Nephron (organoid): ENCODE data around the gene ZNF783.

Experiments
- H3K27ac Mint-ChIP-seq, 3 experiments: 2 replicates each; pipeline ENCODE4 v1.8.0; 2020; ENCODE audit warnings: mixed read lengths in 3 of 3, mild to moderate bottlenecking in 2 of 3, moderate library complexity in 1 of 3
- H3K27me3 Mint-ChIP-seq: 2 replicates; pipeline ENCODE4 v1.8.0; 2021; ENCODE audit warnings: low read depth, mild to moderate bottlenecking, moderate library complexity, mixed read lengths
- H3K36me3 Mint-ChIP-seq: 2 replicates; pipeline ENCODE4 v1.8.0; 2020; ENCODE audit warnings: low read depth, mixed read lengths
- H3K4me1 Mint-ChIP-seq: 2 replicates; pipeline ENCODE4 v1.8.0; 2020; ENCODE audit warnings: mixed read lengths
- H3K4me3 Mint-ChIP-seq, 3 experiments: 2 replicates each; pipeline ENCODE4 v1.8.0; 2020; ENCODE audit warnings: mild to moderate bottlenecking in 3 of 3, mixed read lengths in 3 of 3, moderate library complexity in 2 of 3
- H3K9me3 Mint-ChIP-seq: 2 replicates; pipeline ENCODE4 v1.8.0; 2020; ENCODE audit warnings: mixed read lengths
- TF ChIP-seq, protein P1 (sequence below), 3 experiments: fragments of 200-600 bp; sonication (generic); IDR thresholded peaks; one replicate each; pipeline ENCODE4 v1.5.0; 2021; ENCODE audit warnings: antibody characterized with exemption in 3 of 3; ENCODE audit not compliant: unreplicated experiment in 3 of 3

Gene ZNF783

DNA sequence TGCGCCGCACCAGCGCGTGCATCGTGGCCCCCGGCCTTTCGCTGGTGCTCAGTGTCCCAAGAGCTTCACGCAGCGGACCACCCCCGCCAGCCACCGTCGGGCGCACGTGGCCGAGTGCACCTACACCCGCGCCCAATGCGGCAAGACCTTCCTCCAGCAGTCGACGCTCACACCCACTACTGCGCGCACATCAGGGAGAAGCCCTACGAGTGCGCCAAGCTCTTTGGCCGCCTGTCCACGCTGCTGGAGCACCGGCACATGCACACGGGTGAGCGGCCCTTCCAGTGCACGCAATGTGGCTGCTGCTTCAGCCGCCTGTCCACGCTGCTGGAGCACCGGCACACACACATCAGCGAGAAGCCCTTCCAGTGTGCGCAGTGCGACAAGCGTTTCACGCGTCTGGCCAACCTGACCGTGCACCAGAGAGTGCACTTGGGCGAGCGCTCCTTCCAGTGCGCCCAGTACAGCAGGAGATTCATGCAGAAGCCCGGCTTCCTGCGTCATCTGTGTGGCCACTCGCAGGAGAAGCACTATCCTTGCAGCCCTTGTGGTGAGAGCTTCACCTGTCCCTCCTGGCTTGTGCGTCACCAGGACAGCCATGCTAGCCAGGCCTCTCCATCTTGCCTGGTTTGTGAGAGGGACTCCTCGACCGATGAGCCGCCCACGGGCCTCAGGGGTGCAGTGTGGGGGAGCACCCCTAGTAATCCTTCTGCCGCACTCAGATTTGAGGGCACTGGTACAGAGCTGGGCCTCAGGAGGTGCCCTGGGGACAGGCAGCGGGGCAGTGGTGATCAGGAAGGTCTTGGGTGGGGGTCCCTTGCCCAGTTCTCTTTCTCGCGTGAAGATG is 32.9 kb downstream of the ZNF783 start:
- no peak overlapping the region for H3K27ac Mint-ChIP-seq
- TF ChIP-seq, protein P1, sequence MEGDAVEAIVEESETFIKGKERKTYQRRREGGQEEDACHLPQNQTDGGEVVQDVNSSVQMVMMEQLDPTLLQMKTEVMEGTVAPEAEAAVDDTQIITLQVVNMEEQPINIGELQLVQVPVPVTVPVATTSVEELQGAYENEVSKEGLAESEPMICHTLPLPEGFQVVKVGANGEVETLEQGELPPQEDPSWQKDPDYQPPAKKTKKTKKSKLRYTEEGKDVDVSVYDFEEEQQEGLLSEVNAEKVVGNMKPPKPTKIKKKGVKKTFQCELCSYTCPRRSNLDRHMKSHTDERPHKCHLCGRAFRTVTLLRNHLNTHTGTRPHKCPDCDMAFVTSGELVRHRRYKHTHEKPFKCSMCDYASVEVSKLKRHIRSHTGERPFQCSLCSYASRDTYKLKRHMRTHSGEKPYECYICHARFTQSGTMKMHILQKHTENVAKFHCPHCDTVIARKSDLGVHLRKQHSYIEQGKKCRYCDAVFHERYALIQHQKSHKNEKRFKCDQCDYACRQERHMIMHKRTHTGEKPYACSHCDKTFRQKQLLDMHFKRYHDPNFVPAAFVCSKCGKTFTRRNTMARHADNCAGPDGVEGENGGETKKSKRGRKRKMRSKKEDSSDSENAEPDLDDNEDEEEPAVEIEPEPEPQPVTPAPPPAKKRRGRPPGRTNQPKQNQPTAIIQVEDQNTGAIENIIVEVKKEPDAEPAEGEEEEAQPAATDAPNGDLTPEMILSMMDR (IDR thresholded peaks at IDR 0.05; ENCODE audit: unreplicated experiment in 3 of 3), result no peak
- H3K4me3 Mint-ChIP-seq, result no peak overlapping the region
- peaks cover 6% of the 10 kb centered on the region for H3K36me3 Mint-ChIP-seq
- no peaks in the 10 kb centered on the region for H3K4me1 Mint-ChIP-seq
- no peaks in the 10 kb centered on the region for H3K9me3 Mint-ChIP-seq
- H3K27me3 Mint-ChIP-seq, result peaks cover 3% of the 10 kb centered on the region

DNA sequence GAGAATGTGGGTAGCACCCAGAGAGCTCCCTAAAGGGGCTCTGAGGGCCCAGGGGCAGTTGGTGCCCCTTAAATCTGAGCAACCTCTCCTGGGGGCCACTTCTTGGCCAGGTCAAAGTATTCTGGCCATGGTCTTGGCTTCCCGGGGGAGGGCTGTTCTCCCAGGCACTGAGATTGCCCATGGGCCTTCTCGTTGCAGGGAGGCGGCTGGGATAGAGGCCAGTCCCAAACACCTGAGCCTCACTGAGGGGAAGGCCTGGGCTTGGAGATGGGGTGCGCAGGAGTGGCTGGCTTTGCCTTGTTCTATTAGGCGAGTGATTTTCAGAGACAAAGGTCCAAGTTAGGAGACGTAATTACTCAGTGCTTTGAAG is 33.5 kb downstream of the ZNF783 start:
- Mint-ChIP-seq H3K4me3 (no peak overlapping the region), H3K27me3 (peaks cover 3% of the 10 kb centered on the region), H3K36me3 (peaks cover 6% of the 10 kb centered on the region), H3K27ac (no peak overlapping the region), H3K4me1 (no peaks in the 10 kb centered on the region), H3K9me3 (peaks cover 5% of the 10 kb centered on the region)
- TF ChIP-seq, protein P1 (IDR thresholded peaks at IDR 0.05; ENCODE audit: unreplicated experiment in 3 of 3), result no peak

DNA sequence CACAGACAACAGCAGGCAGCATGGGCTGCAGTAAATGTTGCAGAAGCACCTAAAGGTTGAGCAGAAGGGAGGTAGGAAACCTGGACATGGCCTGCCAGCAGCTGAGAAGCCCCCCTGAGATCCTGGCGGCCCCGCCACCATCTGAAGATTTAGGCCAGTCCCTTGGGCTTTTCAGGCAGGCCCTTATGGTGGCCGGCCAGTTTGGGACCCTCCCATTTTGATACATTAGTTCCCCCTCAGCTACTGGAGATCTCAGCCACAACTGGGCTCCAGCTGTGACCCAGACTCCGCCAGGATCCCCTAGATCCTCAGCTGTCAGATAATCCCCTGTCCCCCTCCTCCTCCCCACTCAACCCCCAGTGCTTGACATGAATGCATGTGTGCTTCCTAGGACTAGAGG is 34.4 kb downstream of the ZNF783 start:
- no peak overlapping the region for H3K27ac Mint-ChIP-seq
- TF ChIP-seq, protein P1 (IDR thresholded peaks at IDR 0.05; ENCODE audit: unreplicated experiment in 3 of 3), result no peak
- H3K27me3 Mint-ChIP-seq, result peaks cover 8% of the 10 kb centered on the region
- no peak overlapping the region for H3K4me3 Mint-ChIP-seq
- peaks cover 6% of the 10 kb centered on the region for H3K36me3 Mint-ChIP-seq
- no peaks in the 10 kb centered on the region for H3K4me1 Mint-ChIP-seq
- H3K9me3 Mint-ChIP-seq, result peaks cover 5% of the 10 kb centered on the region

DNA sequence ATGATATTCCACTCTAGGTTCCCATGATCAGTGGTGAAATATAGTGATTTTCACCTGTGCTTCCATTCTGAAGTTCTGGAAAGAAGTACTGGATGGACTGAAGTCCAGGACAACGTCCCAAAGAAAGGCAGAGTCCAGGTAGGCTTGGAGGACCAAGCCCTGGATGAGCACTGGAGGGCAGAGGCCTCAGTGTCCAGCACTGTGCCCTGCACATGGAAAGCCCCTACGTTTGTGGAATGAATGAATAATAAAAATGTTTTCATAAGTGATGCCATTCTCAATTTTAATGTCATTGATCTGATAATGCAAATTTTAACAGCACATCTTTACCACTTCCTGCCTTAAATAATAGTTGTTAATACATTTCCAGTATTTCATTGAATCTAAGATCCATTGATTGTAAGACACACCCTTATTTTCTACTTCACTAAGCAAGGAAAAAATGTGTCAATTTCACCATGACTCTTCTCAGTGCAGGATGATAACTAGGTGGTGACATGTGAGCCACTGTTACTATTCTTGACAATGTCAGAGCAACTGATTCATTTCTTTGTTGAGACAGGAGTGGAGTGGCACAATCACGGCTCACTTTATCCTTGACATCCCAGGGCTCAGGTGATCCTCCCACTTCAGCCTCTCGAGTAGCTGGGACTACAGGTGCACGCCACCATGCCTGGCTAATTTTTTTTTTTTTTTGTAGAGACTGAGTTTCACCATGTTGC is 35.2 kb downstream of the ZNF783 start:
- Mint-ChIP-seq H3K4me3 (no peak overlapping the region), H3K4me1 (no peaks in the 10 kb centered on the region), H3K27me3 (peaks cover 10% of the 10 kb centered on the region), H3K9me3 (peaks cover 5% of the 10 kb centered on the region), H3K36me3 (peaks cover 6% of the 10 kb centered on the region), H3K27ac (no peak overlapping the region)
- TF ChIP-seq, protein P1 (IDR thresholded peaks at IDR 0.05; ENCODE audit: unreplicated experiment in 3 of 3), result no peak

DNA sequence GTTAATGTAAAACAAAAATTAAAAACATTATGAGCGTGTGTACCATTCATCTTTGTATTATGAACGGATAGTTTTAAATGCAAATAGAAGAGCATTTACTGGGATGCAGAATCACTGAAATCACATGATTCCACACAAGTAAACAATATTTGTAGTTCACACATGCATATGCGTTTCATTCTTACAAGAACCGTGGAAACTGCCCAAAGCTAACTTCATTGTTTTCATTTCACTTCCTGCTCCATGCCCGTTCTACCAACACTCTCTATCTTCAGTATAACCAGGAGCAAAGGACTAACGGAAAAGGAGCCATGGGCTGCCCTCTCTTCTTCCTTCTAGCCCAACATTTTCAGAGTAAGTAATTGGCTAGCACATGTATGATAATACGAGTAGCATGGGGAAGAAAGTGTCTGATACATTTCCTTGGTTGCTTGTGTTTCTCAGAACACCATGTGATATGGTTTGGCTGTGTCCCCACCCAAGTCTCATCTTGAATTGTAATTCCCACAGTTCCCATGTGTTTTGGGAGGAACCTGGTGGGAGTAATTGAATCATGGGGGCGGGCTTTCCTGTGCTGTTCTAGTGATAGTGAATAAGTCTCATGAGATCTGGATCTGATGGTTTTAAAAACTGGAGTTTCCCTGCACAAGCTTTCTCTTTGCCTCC is 38.8 kb downstream of the ZNF783 start:
- H3K9me3 Mint-ChIP-seq, result peaks cover 5% of the 10 kb centered on the region
- H3K27me3 Mint-ChIP-seq, result peaks cover 10% of the 10 kb centered on the region
- no peak overlapping the region for H3K27ac Mint-ChIP-seq
- H3K4me3 Mint-ChIP-seq, result no peak overlapping the region
- H3K36me3 Mint-ChIP-seq, result no peaks in the 10 kb centered on the region
- TF ChIP-seq, protein P1 (IDR thresholded peaks at IDR 0.05; ENCODE audit: unreplicated experiment in 3 of 3), result no peak
- no peaks in the 10 kb centered on the region for H3K4me1 Mint-ChIP-seq
